Ovary (tissue), 3 donors: Measurements from ENCODE around the gene LMAN2.

Experiments used
- CTCF ChIP-seq, 3 donors: fragments of 450-650 bp in 2 of 3; fragments of 200-600 bp in 1 of 3; IDR thresholded peaks; one replicate each; pipeline versions ENCODE4 v1.5.1 to v1.8.0; 2016 to 2022; ENCODE audit warnings: antibody characterized with exemption in 3 of 3, mild to moderate bottlenecking in 1 of 3
- EP300 ChIP-seq: sonication (generic); formaldehyde crosslinking; IDR thresholded peaks from one replicate; pipeline ENCODE4 v1.6.1; 2017; ENCODE audit warnings: antibody characterized with exemption
- POLR2A ChIP-seq: fragments of 450-650 bp; IDR thresholded peaks from one replicate; pipeline ENCODE4 v1.6.1; 2017; ENCODE audit warnings: antibody characterized with exemption, mild to moderate bottlenecking, moderate library complexity
- donor health status: DM: no; HTN: no; CAD: no.

DNA sequence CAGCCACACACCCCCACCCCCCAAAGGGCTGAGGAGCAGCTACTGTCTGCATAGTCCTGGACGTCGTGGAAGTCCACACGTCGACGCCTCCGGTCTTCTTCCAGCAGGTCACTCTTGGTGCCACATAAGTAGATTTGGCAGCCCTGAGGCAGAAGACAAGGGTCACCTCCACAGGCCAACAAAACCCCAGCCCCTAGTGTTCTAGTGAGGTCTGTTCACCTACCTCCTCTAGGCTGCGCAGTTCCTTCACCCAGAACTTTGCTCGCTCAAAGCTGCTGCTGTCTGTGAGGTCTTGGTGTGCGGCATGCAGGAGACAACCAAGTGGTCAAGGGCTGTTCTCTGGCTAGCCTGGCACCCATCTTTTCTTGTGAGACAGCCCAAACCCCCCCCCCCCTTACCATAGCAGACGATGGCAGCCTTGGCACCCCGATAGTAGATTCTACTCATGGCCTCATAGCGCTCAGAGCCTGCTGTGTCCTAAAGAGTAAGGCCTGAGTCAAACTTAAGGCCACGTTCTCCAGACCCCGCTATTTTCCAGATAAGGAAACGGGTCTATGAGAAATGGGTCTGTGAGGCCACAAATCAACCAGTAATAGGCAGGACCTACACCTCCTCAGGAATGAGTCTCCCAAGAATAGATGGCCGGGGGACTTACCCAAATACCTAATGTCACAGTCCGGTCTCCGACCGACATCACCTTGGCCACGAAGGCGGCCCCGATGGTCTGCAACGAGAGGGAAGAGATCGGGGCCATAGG is 48.9 kb downstream of the LMAN2 start:
- no peak for TF ChIP-seq CTCF (IDR thresholded peaks at IDR 0.05)
- no peak for TF ChIP-seq EP300
- TF ChIP-seq POLR2A, result no peak
